Muscle of leg (tissue), 11 donors: Measurements from ENCODE around the gene C4orf54. TPM values are rescaled to one million over a fixed set of nuclear protein-coding genes. Genes with fewer than 3 reads are reported as not detected.

Experiments used
- DNase-seq: peaks from one replicate; pipeline ENCODE4 v3.0.0; 2013
- H3K27ac ChIP-seq: one replicate; pipeline ENCODE4 v1.5.1; 2013; ENCODE audit warnings: mild to moderate bottlenecking, low read length, control low read depth
- H3K27me3 ChIP-seq: one replicate; pipeline ENCODE4 v1.6.1; 2013; ENCODE audit warnings: low read length; ENCODE audit not compliant: control insufficient read depth, insufficient read depth
- H3K36me3 ChIP-seq: one replicate; pipeline ENCODE4 v1.6.1; 2013; ENCODE audit warnings: low read length; ENCODE audit not compliant: control insufficient read depth, insufficient read depth
- H3K4me1 ChIP-seq: one replicate; pipeline ENCODE4 v1.6.1; 2013; ENCODE audit warnings: low read length; ENCODE audit not compliant: control insufficient read depth, insufficient read depth
- H3K4me3 ChIP-seq: one replicate; pipeline ENCODE4 v1.5.1; 2013; ENCODE audit warnings: low read length, control low read depth
- H3K9me3 ChIP-seq: replicated peaks from 2 replicates; pipeline ENCODE4 v1.6.1; 2013; ENCODE audit warnings: low read depth, low read length; ENCODE audit not compliant: control insufficient read depth
- WGBS: methylation state at CpG from one replicate; pipeline ENCODE4 v1.1.5; 2013; ENCODE audit warnings: missing lambda C conversion rate; ENCODE audit not compliant: insufficient coverage; 5-methylcytosine and 5-hydroxymethylcytosine counted together
- polyA plus RNA-seq, 8 donors: library from polyadenylated mRNA; unstranded; fragments of 120-200 nt; gene quantifications; one replicate each; pipeline versions ENCODE4 v1.2.1 to v1.2.3, GENCODE V29; 2013; ENCODE audit warnings: inconsistent platforms in 1 of 8, low replicate concordance in 1 of 8; ENCODE audit not compliant: insufficient read length in 8 of 8, insufficient read depth in 1 of 8
- total RNA-seq: library from RNA; stranded (reverse); fragments of 120-200 nt; gene quantifications from one replicate; pipeline ENCODE4 v1.2.4, GENCODE V29; 2013

Gene C4orf54
- total and polyA plus RNA-seq, 9 donors = 56.3 to 159 (median 106) TPM

- H3K4me3 ChIP-seq = no peak overlapping the region
- WGBS = 71% methylated on average over 1 of the region's 1 CpG
These were observed 22.3 kb upstream of the C4orf54 start for GRCh38 chr4:99679976-99680375.

GRCh38 chr4:99679204-99679603 lies 21.6 kb upstream of the C4orf54 start:
- no peaks in the 10 kb centered on the region for H3K27me3 ChIP-seq
- no peaks in the 10 kb centered on the region for H3K36me3 ChIP-seq
- H3K4me1 ChIP-seq = peaks cover 6% of the 10 kb centered on the region
- peak; percentile 61 for DNase-seq
- H3K4me3 ChIP-seq = no peak overlapping the region
- WGBS = 10% methylated on average over 3 of the region's 4 CpGs
- H3K27ac ChIP-seq = peak overlapping the region; percentile 66
- no peaks in the 10 kb centered on the region for H3K9me3 ChIP-seq

More at GRCh38 chr4:99679976-99680375, 22.3 kb upstream of the C4orf54 start:
- Histone ChIP-seq H3K36me3 (no peaks in the 10 kb centered on the region), H3K27me3 (no peaks in the 10 kb centered on the region), H3K4me1 (peaks cover 6% of the 10 kb centered on the region), H3K9me3 (no peaks in the 10 kb centered on the region), H3K27ac (no peak overlapping the region)
- no peak for DNase-seq

GRCh38 chr4:99677161-99677560 lies 19.5 kb upstream of the C4orf54 start:
- H3K36me3 ChIP-seq = no peaks in the 10 kb centered on the region
- peaks cover 6% of the 10 kb centered on the region for H3K4me1 ChIP-seq
- WGBS = 75% methylated on average over 1 of the region's 1 CpG
- no peaks in the 10 kb centered on the region for H3K27me3 ChIP-seq
- no peak for DNase-seq
- H3K9me3 ChIP-seq = peaks cover 2% of the 10 kb centered on the region
- H3K4me3 ChIP-seq = no peak overlapping the region
- no peak overlapping the region for H3K27ac ChIP-seq

- H3K27ac ChIP-seq = no peak overlapping the region
- WGBS = 94% methylated on average over 3 of the region's 5 CpGs
- no peak for DNase-seq
- H3K4me3 ChIP-seq = no peak overlapping the region
- H3K27me3 ChIP-seq = no peaks in the 10 kb centered on the region
- H3K36me3 ChIP-seq = no peaks in the 10 kb centered on the region
- peaks cover 2% of the 10 kb centered on the region for H3K9me3 ChIP-seq
- H3K4me1 ChIP-seq = no peaks in the 10 kb centered on the region
These were observed 12.9 kb upstream of the C4orf54 start for GRCh38 chr4:99670409-99671073.

GRCh38 chr4:99669084-99669483 lies 11.5 kb upstream of the C4orf54 start:
- Histone ChIP-seq H3K4me1 (no peaks in the 10 kb centered on the region), H3K36me3 (no peaks in the 10 kb centered on the region), H3K27me3 (no peaks in the 10 kb centered on the region), H3K27ac (no peak overlapping the region), H3K9me3 (peaks cover 2% of the 10 kb centered on the region), H3K4me3 (no peak overlapping the region)
- no CpG with 5 or more reads among the region's 1 CpG for WGBS
- no peak for DNase-seq

- no peak for DNase-seq
- WGBS = 100% methylated on average over 1 of the region's 1 CpG
- Histone ChIP-seq H3K27ac (no peak overlapping the region), H3K36me3 (no peaks in the 10 kb centered on the region), H3K9me3 (peaks cover 1% of the 10 kb centered on the region), H3K4me3 (no peak overlapping the region), H3K27me3 (no peaks in the 10 kb centered on the region), H3K4me1 (no peaks in the 10 kb centered on the region)
These were observed 10.8 kb upstream of the C4orf54 start for GRCh38 chr4:99668472-99668871.

- DNase-seq = no peak
- Histone ChIP-seq H3K4me3 (no peak overlapping the region), H3K9me3 (no peaks in the 10 kb centered on the region), H3K27me3 (no peaks in the 10 kb centered on the region), H3K4me1 (no peaks in the 10 kb centered on the region), H3K27ac (no peak overlapping the region), H3K36me3 (no peaks in the 10 kb centered on the region)
- no CpG with 5 or more reads among the region's 1 CpG for WGBS
These were observed 8.4 kb upstream of the C4orf54 start for GRCh38 chr4:99665983-99666382.

- Histone ChIP-seq H3K27me3 (no peaks in the 10 kb centered on the region), H3K4me1 (no peaks in the 10 kb centered on the region), H3K27ac (no peak overlapping the region), H3K4me3 (no peak overlapping the region), H3K9me3 (no peaks in the 10 kb centered on the region), H3K36me3 (no peaks in the 10 kb centered on the region)
- no peak for DNase-seq
These were observed 7.1 kb upstream of the C4orf54 start for GRCh38 chr4:99664716-99665115.

GRCh38 chr4:99661907-99662306 lies 4.3 kb upstream of the C4orf54 start:
- H3K4me1 ChIP-seq = peaks cover 7% of the 10 kb centered on the region
- 83% methylated on average over 2 of the region's 5 CpGs for WGBS

GRCh38 chr4:99658666-99659065 lies 1.0 kb upstream of the C4orf54 start:
- peaks cover 21% of the 10 kb centered on the region for H3K4me1 ChIP-seq
- no peaks in the 10 kb centered on the region for H3K9me3 ChIP-seq
- DNase-seq = no peak
- H3K4me3 ChIP-seq = no peak overlapping the region
- WGBS = 87% methylated on average over 3 of the region's 4 CpGs
- no peak overlapping the region for H3K27ac ChIP-seq
- H3K27me3 ChIP-seq = no peaks in the 10 kb centered on the region
- no peaks in the 10 kb centered on the region for H3K36me3 ChIP-seq

More at GRCh38 chr4:99661907-99662306, 4.3 kb upstream of the C4orf54 start:
- Histone ChIP-seq H3K36me3 (no peaks in the 10 kb centered on the region), H3K27me3 (no peaks in the 10 kb centered on the region), H3K27ac (no peak overlapping the region), H3K4me3 (no peak overlapping the region), H3K9me3 (no peaks in the 10 kb centered on the region)
- DNase-seq = no peak
